GM12801 (cell line): ENCODE results near the gene NRP1.

ENCODE experiments used
- CTCF ChIP-seq: IDR thresholded peaks from one replicate; pipeline ENCODE4 v1.5.1; 2011; ENCODE audit warnings: control low read depth; ENCODE audit not compliant: insufficient read length; ENCODE audit errors: extremely low read depth

NRP1 gene

GRCh38 chr10:33129141-33129995 lies 205.1 kb downstream of the NRP1 start:
- no peak for TF ChIP-seq CTCF

- TF ChIP-seq CTCF, result no peak
Observed at GRCh38 chr10:33127622-33128021, 206.8 kb downstream of the NRP1 start.
